HG03097 (cell line): ENCODE data around the gene ARIH2.

Experiments used
- ATAC-seq: cut with Tn5 transposase; IDR thresholded peaks from one replicate; pipeline ENCODE4 v1.9.1; 2021; ENCODE audit not compliant: unreplicated experiment, low FRiP score

ARIH2 gene

DNA sequence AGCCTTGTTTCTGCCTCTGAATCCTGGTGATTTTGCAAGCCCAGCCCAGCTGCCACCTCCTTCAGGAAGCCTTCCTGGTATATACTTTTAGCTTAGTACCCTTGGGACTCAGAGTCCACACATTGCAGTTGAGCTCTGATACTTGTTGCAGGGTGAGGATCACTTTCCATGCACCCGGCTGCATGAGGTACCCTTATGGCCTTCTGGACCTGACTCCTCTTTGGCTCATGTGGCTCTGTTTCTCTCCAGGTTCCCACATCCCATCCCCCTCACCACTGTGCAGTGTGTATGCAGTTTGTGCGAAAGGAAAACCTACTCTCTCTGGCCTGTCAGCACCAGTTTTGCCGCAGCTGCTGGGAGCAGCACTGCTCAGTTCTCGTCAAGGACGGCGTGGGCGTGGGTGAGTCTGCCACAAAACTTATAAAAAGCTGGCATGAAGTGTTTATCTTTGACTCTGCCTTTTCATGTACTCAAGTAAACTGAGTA lies 48.3 kb downstream of the ARIH2 start:
- no peak for ATAC-seq

- no peak for ATAC-seq
Observed at GRCh38 chr3:48970586-48970985, 51.9 kb downstream of the ARIH2 start.

DNA sequence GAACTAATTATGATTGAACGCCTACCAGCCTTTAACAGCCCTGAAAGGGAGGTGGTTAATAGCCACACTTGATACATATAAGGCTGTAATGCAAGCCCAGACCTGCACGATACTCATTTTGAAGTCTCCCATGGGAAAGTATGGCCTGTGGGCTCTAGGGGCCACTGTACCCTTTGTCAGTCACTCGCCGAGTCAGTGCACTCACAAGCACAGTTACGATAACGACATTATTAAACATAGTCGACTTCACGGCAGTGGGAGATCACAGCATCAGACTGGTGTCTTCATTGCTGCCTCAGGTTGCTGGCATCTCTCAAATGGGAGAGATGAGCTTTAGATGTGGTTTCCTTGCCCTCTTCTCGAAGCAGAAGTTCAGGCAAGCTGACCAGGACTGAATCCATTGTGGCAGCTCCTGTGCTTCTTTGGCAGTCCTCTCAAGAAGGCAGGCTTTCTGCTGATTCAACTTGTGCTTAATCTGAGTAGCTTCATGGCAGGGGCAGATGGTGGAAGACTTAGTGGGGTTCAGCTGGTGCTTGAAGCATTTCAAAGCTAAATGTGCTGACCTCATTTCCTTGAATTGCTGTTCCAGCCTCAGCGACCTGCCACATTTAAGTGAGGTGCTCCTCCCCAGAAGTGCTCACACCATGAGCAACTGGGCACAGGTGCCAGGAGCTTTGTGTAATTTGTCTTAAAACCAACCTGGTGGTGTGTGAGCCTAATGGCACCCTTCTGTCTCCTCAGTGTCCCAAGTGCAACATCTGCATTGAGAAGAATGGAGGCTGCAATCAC lies 55.6 kb downstream of the ARIH2 start:
- no peak for ATAC-seq

- ATAC-seq = no peak
Observed at GRCh38 chr3:48979451-48979850, 60.8 kb downstream of the ARIH2 start.

DNA sequence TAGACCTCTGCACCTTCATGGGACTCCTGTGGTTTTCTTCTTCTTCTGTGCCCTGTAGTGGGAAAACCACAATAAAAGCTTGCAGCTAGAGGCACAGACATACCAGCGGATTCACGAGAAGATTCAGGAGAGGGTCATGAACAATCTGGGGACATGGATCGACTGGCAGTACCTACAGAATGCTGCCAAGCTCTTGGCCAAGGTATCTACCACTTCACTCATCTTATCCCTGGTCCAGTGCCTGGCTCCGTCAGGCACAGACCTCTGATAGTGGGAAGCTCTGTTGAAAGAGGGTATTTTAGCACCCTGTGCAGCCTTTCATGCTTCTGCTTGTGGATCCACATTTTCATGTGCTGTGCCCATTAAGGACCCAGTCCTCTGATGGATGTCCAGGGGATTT lies 61.7 kb downstream of the ARIH2 start:
- no peak for ATAC-seq

DNA sequence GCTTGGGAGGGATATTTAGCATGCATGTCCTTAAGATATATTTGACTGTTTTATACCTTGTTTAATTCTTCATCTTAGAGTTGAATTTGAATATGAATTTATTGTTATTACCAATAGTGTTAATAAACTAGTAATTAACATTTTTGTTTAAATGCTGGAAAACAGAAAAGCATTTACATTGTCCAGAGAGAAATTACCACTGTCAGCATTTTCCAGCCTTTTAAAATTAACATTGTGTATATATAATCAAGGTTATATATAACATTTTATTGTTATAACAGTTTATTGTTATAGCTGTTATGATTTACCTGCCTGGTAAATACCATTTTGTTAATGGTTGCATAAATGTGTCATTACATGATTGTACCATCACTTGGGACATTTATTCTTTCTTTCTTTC lies 63.4 kb downstream of the ARIH2 start:
- ATAC-seq = no peak

DNA sequence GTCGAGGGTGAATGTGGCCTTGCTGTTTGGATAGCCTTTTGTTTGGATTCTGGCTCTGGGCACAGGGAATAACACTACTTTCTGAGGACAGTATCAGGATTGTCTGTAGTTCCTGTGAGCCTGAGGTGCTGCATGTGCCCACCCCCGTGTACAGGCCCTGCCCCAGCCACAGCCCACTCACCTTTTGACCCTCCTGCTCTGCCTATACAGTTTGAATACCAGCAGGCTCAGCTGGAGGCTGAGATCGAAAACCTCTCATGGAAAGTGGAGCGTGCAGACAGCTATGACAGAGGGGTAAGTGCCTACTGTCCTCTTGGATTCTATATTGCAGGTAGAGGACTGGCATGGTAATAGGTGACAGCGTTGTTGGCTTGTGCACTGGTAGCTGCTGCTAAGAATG lies 64.0 kb downstream of the ARIH2 start:
- ATAC-seq = no peak

DNA sequence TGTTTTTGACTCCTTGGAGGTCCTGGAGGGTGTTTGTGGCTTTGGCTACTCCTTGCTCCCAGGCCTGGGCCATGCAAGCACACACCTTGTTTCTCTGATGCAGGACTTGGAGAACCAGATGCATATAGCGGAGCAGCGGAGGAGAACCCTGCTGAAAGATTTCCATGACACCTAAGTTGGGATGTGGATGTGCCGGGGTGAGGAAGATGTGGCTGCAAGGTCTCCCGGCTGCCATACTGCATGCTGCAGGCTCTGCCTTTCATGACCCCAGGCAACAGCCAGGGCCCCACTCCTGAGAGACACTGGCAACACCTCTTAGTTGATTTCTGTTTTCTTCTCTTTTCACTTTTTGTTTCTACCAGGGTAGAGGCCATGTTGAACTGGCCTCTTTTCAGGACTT lies 64.5 kb downstream of the ARIH2 start:
- ATAC-seq = no peak

GRCh38 chr3:48984663-48985062 lies 66.0 kb downstream of the ARIH2 start:
- no peak for ATAC-seq

DNA sequence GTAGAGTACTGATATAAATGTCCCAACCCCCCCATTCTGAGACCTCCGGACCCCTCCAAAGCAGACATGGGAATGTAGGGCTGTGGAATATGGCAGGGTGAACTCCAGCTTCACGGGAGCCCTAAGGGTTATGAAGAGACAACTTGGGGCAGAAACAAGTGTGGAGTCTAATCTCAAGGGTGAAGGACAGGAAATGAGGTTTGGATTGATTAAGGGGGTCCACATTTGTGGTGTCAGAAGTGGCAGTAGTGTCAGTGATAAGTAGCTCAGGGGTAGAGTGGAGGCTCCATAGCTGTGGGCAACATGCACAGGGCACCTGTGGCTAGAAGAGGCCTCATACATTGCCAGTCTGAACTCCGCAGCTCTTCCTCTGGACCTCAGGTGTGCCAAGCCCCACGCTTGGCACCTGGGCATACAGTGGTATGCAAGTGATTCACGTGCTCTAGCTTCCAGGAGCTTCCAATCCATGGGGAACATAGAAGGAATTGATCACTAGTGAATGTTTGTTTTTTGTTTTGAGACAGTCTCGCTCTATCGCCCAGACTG lies 67.3 kb downstream of the ARIH2 start:
- no peak for ATAC-seq

DNA sequence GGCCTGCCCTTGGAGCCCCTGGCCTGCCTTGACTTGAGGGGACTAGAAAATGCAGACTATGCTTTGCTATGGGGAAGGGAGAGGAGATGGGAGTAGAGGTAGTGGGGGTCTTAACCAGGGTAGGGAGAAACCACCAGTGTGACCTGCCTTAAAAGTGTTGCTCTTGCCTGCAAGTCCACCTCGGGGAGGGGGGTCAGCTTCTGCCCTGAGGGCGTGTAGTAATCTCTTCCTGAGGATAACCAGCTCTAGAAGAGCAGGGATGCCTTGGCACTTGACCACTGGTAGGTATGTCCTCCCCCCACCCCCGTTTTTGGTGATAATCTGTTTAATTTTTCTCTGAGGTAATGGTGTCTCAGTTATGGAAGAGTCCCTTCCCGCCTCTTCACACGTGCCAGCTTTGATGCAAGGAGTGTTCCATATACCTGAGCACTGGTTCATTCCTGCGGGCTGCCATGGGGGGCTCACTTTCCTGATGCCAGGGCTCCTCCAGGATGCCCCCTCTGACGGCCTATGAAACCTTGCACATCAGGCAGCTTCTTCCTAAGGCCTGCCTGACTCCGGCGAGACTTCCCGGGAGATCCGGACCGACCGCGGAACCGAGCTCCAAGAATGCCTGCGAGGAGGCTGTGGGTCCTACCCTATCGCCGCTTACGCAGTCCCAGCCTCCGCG lies 70.6 kb downstream of the ARIH2 start:
- ATAC-seq = no peak

DNA sequence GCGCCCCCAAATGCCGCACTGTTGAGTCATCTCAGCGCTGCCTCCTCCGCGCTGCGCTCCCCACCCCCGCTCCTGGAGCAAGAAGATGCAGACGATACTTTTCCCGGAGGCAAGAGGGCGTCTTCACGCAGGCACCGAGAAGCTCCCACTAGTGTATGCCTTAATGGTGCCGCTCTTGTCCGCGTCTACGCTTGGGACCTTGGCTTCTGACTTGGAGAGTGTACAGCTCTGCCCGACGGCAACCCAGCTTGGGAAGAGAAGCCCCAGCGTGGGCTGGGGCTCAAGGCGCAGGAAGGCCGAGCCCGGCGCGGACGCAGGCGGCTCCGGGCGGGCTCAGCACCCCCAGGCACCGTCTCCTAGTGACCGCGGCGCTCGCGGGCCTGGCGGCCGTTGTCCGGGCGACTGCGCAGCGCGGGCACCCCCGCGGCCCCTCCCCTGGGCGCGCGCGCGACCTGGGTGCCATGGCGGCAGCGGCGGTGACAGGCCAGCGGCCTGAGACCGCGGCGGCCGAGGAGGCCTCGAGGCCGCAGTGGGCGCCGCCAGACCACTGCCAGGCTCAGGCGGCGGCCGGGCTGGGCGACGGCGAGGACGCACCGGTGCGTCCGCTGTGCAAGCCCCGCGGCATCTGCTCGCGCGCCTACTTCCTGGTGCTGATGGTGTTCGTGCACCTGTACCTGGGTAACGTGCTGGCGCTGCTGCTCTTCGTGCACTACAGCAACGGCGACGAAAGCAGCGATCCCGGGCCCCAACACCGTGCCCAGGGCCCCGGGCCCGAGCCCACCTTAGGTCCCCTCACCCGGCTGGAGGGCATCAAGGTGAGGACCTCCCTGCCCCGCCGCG lies 71.4 kb downstream of the ARIH2 start, which contains the start of gene P4HTM:
Gene P4HTM, plus strand, starts transcription at position 446 of the 840 bp plus-strand sequence. Its CDS starts 16 bp downstream, at position 462.
- ATAC-seq = peak; percentile 47

DNA sequence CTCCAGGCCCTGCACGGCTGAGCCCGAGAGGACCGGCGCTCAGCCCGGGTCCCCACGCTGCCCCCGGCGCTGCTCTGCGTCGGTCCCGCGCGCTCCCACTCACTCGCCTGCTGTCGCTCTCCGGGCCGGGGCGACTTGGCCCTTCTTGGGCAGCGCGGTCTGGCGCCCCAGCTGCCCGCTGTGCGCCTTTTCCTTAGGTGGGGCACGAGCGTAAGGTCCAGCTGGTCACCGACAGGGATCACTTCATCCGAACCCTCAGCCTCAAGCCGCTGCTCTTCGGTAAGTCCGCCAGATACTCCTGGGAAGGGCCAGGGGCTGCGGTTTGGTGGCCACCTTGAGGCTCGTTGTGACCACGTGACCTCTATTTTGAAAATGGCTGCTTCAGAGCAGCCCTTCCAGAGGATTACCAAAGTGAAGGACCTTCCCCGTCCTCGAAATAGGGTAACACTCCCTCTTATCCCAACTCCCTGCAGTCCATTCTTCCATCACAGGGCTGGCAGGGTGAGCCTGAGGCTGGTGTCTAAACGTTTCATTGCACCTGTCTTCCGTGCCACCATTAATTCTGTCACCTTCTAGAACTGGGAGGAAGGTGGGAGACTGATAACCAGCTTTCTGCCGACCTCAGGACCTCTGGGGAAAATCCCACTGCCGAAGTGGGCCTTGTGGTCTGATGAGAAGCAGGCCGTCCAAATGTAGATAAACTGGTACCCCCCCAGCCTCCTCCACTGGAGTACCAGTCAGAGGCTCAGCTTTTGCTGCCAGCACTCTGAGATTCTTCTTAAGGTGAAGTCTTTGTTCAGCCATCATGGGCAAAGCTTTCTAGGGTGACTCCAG lies 72.2 kb downstream of the ARIH2 start:
- peak; percentile 10 for ATAC-seq

DNA sequence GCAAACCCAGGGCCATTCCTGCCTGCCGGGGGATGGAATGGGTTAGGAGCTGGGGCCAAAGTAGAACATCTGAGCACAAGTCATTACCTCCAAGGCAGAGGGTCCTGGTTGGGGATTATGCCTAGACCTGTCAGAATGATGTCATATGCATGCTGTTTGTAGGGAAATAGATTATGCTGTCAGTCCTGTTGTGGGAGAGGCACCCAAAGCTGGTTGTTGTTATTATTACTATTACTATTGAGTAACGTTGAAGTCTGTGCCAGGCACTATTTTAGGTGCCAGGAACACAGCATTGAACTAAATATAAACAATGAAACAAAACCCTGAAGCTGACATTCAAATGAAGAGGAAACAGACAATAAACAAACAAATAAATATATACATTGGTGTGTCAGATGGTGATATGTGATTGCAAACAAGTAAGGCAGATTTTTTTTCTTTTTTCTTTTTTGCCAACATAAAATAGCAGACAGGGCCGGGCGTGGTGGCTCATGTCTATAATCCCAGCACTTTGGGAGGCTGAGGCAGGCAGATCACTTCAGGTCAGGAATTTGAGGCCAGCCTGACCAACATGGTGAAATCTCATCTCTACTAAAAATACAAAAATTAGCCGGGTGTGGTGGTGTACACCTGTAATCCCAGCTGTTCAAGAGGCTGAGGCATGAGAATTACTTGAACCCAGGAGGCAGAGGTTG lies 73.4 kb downstream of the ARIH2 start:
- no peak for ATAC-seq

- ATAC-seq = no peak
Observed at GRCh38 chr3:48993834-48994233, 75.2 kb downstream of the ARIH2 start.

GRCh38 chr3:48996640-48997039 lies 78.0 kb downstream of the ARIH2 start:
- ATAC-seq = no peak

GRCh38 chr3:48997102-48997635 lies 78.5 kb downstream of the ARIH2 start:
- ATAC-seq = no peak

DNA sequence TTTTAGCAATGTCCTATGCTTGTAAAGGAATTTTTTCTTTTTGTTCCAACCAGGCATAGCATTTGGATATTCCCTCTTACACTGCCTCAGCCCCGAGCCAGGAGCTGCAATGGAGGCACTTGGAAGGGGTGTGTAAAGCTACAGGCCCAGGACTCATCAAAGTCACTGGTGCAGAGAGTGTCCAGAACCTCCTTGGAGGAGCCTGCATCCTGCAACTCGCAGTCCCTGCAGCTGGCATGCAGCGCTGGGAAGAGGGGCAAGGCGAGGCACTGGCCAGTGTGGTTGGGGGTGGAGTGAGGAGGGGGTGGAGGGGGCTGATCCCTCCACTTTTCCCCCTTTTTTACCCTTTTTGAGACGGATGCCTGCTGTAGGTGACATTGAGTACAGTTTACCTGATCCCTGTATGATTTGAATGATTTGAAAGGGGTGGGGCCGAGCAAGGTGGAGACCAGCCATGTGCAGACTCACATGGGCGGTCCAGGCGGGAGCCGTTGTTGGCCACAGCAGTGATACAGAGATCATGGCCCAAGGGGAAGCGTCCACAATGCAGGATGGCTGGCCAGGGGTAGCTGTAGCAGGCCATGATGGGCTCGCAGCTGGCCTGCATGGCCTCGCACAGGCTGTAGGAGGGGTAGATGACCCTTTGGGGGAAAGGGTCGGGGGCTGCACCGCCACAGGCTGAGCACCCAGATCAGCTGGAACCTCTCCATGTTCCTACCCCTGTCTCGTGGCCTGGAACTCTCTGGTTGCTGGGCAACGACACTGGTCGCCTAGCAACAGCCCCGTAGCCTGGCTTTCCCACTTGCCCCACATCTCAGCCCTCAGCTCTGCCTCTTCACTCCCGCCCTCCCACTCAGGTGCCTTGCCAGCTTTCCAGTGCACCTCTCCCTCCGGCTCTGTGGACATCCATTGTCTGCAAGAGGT lies 79.3 kb downstream of the ARIH2 start:
- no peak for ATAC-seq
